Measurements from ENCODE around the gene ZNF672.

Gene ZNF672

DNA sequence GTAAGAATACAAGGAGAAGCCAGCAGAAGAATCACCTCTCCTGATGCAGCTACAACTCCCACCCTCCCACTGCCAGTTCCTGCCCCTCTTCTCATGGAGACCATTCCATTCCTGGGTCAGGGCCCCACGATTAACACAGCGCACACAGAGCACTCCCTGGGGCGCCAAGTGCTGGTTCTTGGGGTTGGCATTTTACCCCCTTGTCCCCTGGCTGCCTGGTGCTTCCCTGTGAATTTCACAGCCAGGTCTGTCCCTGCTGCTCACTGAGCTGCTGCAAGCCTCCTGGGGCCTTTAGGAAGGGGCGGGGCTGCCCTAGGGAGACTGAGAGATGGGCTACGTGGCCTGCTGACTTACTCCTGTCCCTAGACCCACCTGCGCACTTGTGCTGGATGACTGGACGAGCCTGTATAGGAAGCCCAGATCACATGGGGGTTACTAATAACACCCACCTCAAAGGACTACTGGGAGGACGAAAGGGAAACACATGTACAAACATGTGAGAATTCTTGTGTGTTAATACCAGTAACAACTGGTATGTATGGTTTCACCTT lies 4.8 kb downstream of the ZNF672 start:
- DNase-seq (ENCODE audit: low spot score): no peak
- in situ Hi-C loops (cut with MboI; ENCODE audit: low pct_unique_long_range_greater_than_20kb, low sequenced_read_pairs, unreplicated experiment): no loop called here
- TF ChIP-seq, protein P1, sequence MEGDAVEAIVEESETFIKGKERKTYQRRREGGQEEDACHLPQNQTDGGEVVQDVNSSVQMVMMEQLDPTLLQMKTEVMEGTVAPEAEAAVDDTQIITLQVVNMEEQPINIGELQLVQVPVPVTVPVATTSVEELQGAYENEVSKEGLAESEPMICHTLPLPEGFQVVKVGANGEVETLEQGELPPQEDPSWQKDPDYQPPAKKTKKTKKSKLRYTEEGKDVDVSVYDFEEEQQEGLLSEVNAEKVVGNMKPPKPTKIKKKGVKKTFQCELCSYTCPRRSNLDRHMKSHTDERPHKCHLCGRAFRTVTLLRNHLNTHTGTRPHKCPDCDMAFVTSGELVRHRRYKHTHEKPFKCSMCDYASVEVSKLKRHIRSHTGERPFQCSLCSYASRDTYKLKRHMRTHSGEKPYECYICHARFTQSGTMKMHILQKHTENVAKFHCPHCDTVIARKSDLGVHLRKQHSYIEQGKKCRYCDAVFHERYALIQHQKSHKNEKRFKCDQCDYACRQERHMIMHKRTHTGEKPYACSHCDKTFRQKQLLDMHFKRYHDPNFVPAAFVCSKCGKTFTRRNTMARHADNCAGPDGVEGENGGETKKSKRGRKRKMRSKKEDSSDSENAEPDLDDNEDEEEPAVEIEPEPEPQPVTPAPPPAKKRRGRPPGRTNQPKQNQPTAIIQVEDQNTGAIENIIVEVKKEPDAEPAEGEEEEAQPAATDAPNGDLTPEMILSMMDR (IDR thresholded peaks at IDR 0.05; ENCODE audit: extremely low read depth, insufficient read depth, missing control alignments): no peak

DNA sequence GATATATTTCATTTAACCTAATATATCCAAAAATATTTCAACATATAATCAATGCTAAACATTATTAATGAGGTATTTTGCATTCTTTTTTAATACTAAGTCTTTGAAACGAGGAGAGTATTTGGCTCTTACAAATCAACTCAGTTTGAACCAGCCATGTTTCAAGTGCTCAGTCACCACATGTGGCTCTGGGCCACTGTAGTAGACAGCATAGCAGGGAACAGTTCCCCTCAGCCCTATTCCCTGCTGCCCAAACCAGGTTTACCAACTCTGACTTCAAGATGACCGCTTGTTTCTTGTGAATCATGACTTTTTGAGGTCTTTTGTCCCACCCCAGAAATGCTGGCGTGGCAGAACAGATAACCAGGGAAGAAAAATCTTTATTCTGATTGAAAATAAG lies 5.7 kb downstream of the ZNF672 start:
- TF ChIP-seq, protein P1 (IDR thresholded peaks at IDR 0.05; ENCODE audit: extremely low read depth, insufficient read depth, missing control alignments): no peak
- DNase-seq (ENCODE audit: low spot score): no peak
- in situ Hi-C loops (cut with MboI; ENCODE audit: low pct_unique_long_range_greater_than_20kb, low sequenced_read_pairs, unreplicated experiment): no loop called here

DNA sequence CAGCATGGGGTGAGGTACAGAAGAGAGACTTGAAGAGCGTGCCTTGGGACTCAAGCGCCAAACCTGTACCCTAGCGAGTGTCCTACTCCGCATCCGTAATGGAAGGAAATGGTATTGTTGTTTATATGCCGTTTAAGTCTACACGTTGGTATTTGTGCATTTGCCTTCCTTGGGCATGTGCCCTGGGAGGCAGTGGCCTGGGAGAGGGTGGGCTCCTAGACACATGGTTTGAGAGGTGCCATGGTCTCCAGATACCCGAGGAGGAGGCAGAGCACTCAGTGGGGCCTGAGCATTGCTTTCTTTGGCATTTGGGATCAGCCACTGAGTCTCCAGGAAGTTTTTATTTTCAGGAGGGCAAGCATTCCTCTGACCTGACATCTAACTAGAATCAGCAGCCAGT lies 6.5 kb downstream of the ZNF672 start:
- TF ChIP-seq, protein P1 (IDR thresholded peaks at IDR 0.05; ENCODE audit: extremely low read depth, insufficient read depth, missing control alignments): no peak
- no peak for DNase-seq (ENCODE audit: low spot score)
- in situ Hi-C loops (cut with MboI; ENCODE audit: low pct_unique_long_range_greater_than_20kb, low sequenced_read_pairs, unreplicated experiment): no loop called here

DNA sequence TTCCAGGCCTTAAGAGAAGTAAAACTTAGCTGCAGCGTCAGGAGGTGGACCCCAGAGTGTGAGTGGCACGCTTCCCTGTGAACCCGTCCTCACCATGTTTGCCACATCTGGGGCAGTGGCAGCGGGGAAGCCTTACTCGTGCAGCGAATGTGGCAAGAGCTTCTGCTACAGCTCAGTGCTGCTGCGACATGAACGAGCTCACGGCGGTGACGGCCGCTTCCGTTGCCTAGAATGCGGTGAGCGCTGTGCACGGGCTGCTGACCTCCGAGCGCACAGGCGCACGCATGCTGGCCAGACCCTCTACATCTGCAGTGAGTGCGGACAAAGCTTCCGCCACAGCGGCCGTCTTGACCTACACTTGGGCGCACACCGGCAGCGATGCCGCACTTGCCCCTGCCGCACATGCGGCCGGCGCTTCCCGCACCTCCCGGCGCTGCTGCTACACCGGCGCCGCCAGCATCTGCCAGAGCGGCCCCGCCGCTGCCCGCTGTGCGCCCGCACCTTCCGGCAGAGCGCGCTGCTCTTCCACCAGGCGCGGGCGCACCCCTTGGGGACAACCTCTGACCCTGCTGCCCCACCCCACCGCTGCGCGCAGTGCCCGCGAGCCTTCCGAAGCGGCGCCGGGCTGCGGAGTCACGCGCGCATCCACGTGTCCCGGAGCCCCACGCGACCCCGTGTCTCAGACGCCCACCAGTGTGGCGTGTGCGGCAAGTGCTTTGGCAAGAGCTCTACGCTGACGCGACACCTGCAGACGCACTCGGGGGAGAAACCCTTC lies 9.3 kb downstream of the ZNF672 start:
- in situ Hi-C loops (cut with MboI; ENCODE audit: low pct_unique_long_range_greater_than_20kb, low sequenced_read_pairs, unreplicated experiment): no loop called here
- TF ChIP-seq, protein P1 (IDR thresholded peaks at IDR 0.05; ENCODE audit: extremely low read depth, insufficient read depth, missing control alignments): no peak
- DNase-seq (ENCODE audit: low spot score): no peak

DNA sequence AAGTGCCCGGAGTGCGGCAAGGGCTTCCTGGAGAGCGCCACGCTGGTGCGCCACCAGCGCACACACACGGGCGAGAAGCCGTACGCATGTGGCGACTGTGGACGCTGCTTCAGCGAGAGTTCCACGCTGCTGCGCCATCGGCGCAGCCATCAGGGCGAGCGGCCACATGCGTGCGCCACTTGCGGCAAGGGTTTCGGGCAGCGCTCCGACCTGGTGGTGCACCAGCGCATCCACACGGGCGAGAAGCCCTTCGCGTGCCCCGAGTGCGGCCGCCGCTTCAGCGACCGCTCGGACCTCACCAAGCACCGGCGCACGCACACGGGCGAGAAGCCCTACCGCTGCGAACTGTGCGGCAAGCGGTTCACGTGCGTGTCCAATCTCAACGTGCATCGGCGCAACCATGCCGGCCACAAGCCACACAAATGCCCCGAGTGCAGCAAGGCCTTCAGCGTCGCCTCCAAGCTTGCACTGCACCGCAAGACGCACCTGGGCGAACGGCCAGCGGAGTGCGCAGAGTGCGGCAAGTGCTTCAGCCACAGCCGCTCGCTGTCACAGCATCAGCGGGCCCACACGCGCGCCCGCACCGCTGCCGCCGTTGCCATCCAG lies 10.0 kb downstream of the ZNF672 start:
- no peak for DNase-seq (ENCODE audit: low spot score)
- in situ Hi-C loops (cut with MboI; ENCODE audit: low pct_unique_long_range_greater_than_20kb, low sequenced_read_pairs, unreplicated experiment): no loop called here
- TF ChIP-seq, protein P1 (IDR thresholded peaks at IDR 0.05; ENCODE audit: extremely low read depth, insufficient read depth, missing control alignments): no peak

DNA sequence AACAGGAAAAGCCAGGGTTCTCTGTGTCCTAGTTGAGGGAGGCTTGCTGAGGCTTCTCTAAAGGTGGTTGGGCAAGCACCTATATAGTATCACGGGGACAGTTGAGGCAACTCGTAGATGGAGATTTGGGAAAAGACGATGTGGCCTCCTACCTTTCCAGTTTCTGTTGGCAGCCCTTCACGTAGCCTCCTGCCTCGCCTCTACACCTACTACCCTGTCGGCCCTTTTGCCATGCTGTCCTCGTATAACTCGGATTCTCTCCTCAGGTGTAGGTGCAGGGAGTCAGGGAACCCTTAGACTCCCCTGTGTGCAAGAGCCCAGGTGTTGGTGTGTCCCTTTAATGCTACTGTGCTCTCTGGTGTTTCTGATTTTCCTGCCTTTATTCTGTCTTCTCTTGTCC lies 10.6 kb downstream of the ZNF672 start:
- in situ Hi-C loops (cut with MboI; ENCODE audit: low pct_unique_long_range_greater_than_20kb, low sequenced_read_pairs, unreplicated experiment): no loop called here
- no peak for DNase-seq (ENCODE audit: low spot score)
- TF ChIP-seq, protein P1 (IDR thresholded peaks at IDR 0.05; ENCODE audit: extremely low read depth, insufficient read depth, missing control alignments): no peak
